GM04504 (cell line): ENCODE data around the gene ACOT7.
"Not testable (repeated sequence)": the region's sequence is repeated elsewhere in the genome, so short reads cannot be mapped to it uniquely, and the experiment has no call there.

Source experiments
- DNase-seq: peaks from one replicate; pipeline ENCODE4 v3.0.0-alpha.2; 2012; ENCODE audit warnings: low read depth

The ACOT7 gene

DNA sequence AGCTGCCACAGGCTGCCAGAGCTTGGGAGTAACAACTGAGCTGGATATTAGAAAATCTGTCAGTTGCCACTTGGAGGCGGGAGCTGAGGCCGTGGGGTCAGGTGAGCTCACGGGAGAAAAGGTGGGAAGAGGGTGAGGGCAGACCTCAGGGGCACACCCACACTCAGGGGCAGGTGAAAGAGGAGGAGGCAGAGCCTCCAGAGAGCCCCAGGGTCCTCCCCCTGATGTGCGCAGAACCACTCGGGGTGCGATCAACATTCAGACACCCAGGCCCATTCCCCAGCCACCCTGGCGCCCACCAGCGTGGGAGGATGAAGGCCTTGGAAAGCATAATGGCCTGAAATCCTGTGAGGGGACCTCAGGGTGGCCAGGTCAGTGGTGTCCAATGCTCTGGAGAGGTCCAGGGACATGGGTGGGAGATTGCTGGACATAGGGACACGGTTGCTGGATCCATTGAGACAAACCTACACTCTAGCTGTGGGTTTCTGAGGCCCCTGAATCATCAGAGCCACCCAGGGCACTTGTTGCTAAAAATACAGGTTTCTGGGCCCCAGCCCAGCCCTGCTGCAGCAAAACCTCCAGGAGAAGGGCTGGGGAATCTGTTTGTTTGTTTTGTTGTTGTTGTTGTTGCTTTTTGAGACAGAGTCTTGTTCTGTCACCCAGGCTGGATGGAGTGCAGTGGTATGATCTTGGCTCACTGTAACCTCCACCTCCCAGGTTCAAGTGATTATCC is 83.3 kb downstream of the ACOT7 start:
- DNase-seq = no peak

GRCh38 chr1:6309564-6309963 is 84.0 kb downstream of the ACOT7 start:
- DNase-seq = no peak

DNA sequence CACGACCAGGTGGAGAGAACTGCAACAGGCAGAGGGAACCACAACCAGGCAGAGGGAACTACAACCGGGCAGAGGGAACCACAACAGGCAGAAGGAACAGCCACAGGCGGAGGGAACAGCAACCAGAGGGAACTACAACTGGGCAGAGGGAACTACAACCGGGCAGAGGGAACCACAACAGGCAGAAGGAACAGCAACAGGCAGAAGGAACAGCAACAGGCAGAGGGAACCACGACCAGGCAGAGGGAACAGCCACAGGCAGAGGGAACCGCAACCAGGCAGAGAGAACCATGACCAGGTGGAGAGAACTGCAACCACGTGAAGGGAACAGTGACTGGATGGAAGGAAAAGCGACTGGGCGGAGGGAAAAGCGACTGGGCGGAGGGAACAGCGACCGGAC is 85.1 kb downstream of the ACOT7 start:
- DNase-seq = no peak

DNA sequence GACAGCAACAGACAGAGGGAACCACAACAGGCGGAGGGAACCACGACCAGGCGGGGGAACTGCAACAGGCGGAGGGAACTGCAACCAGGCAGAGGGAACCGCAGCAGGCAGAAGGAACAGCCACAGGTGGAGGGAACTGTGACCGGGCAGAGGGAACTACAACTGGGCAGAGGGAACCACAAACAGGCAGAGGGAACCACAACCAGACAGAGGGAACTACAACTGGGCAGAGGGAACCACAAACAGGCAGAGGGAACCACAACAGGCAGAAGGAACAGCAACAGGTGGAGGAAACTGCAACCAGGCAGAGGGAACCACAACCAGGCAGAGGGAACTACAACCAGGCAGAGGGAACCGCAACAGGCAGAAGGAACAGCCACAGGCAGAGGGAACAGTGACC is 85.9 kb downstream of the ACOT7 start:
- DNase-seq = not testable (repeated sequence)

GRCh38 chr1:6307099-6307498 is 86.5 kb downstream of the ACOT7 start:
- DNase-seq = no peak

DNA sequence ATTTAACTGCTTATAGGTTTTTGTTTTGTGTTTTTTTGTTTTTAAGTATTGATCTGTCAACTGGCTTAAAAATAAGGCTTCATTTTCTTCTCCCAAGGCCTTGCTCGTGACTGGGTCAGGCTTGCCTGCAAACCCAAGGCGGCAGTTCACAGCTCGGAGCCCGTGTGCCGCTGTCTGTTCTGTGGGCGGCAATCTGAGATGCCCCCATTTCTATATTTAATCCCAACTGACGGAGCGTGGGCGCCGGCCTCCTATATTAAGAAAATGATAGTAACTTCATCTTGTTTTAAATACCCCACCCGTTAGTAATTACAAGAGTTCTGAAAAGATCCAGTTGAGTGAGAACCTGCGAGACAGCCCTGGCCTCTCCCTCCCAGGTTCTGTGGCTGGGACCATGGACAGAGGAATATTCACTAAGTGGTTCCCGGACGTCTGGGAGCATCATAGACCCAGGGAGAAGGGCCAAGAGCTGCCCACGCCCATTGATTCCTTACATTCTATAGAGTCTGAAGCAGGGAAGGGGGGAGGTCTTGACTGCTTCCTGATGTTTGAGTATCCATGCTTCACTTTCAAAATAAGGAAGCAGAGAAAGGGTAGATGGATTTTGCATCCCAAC is 90.1 kb downstream of the ACOT7 start:
- no peak for DNase-seq

- no peak for DNase-seq
Measured at GRCh38 chr1:6302568-6302967, 91.0 kb downstream of the ACOT7 start.

GRCh38 chr1:6301526-6301925 is 92.0 kb downstream of the ACOT7 start:
- DNase-seq = no peak

- DNase-seq = no peak
Measured at GRCh38 chr1:6300342-6301048, 93.1 kb downstream of the ACOT7 start.

- DNase-seq = no peak
Measured at GRCh38 chr1:6299557-6300165, 93.9 kb downstream of the ACOT7 start.

GRCh38 chr1:6298940-6299465 is 94.6 kb downstream of the ACOT7 start:
- no peak for DNase-seq

DNA sequence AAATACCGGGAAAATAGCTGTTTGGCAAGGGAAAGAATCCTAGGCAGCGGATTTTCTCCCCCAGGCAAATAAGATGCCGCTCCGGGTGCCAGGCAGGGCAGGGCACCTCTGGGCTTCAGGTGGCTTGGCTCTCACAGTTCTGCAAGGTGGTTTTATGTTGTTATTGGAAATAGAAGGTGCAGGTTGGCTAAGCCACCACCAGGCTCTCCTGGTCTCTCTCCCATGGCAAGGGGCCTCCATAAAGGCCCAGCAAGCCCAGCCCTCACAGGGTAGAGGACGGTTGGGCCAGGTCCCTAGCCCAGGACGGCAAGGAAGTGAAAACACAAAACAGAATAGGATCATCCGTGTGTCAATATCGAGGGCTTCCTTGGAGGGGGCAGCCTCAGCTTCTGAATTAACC is 95.0 kb downstream of the ACOT7 start:
- no peak for DNase-seq

- DNase-seq = no peak
Measured at GRCh38 chr1:6295910-6296309, 97.7 kb downstream of the ACOT7 start.

DNA sequence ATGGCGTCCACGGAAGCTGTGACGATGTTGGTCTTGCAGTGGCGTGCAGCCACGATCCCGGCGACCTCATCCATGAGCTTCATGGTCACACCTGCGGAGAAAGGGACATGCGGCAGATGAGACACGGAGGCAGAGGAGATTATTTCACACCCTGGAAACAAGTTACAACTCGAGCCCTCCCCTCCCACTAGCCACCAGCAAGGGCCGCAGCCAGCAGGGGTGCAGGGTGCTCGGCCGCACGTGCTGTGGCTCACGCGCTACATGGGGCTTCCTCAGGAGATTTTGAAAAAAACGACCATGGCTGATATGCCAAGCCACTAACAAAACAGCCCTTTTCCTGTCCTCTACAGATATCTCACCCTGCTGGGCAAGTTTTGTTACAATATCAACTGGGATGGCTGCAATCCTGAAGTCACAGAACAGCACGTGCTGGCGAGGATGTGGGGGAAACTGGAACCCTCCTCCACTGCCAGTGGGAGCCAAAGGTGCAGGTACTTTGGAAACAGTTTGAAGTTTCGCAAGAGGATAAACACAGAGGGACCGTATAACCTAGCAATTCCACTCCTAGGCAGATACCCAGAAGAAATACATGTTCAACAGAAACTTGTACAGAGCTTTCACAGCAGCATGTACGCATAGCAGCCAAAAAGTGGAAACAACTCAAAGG is 98.5 kb downstream of the ACOT7 start:
- no peak for DNase-seq

DNA sequence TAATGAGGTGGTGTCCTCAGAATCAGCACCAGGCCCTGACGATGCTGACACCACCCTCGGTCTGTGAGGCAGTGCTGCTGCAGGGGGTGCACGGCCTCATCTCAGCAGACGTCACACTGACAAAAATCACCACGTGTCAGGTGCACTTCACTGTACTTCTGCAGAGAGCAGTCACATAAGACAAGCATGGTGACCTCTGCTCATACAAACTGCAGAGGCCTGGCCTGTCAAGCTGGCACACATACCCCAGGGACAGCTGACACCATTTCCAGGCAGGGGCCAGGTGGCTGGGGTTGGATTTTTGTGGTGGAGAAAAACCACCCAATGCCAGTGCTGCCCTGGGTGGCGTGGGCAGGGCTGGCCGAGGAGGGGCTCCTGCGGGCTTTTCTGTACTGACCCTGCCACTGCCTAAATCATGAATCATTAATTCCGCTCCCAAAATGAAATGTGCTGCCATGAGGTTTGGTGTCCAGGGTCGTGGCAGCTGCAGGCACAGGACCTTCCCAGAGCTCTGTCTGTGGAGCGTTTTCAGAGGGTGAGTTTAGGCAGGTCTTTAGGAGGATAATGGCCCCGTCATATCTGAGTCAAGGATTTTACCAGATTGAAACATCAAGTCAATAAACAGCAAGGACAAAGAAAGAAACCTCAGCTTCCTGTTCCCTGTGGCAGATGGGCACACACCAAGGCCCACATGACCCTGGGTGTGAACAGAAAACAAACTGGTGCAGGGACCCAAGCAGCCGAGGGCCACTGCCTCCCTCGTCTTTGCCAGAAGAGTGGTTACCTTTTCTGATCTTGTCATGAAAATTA is 99.3 kb downstream of the ACOT7 start:
- DNase-seq = no peak

DNA sequence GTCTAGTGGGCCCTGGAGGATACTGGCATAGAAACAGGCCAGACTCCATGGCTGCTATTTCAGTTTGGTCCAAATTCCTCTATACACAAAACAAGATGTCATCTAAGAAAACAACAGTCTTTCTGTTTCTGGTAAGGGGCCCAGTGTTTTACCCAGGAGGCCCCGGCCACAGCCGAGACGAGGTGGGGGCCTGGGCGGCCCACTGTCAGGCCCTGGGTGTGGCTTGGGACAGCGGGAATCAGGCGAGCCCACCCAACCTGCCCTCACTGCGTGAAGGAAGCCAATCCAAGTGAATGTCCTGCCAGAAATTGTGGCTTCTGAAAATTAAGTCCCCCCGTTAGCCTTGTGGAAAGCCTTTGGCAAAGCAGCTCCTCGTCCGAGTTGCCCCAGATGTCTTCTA is 101.5 kb downstream of the ACOT7 start:
- DNase-seq = no peak

DNA sequence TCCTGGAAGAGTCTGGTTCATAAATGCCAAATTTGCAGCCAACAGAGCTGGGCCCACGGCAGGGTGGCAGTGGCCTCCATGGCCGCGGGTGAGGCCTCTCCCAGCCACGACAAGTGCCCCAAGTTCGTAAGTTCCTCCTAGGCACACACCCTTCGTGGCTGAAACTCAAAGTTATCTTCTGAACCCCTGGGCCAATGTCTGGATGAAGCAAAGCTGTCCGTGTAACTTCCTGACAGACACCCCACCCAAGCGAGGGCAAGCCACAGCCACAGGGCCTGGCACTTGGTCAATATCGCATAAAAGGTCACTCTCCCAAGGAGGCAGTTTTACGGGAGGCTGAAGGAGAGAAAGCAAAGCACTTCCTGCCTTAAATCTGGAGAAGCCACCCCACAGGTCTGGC is 104.9 kb downstream of the ACOT7 start:
- no peak for DNase-seq

DNA sequence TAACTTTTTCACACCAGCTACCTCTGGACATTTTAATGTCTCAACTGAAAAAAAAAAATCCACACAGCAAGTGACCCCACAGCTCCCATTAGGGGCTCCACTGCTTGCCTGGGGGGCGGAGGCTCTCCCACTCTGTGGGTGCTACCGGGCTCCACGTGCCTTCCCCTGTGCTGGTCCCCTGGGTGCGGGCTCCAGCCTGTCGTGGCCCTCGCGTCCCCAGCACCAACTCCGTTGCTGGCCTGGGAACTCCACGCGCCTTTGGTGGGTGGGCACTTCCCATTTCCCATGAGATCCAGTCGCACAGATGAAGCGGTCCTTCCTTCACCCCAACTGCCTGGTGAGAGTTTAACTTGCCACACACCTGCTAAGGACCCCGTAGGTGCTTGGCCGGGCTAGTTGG is 105.5 kb downstream of the ACOT7 start:
- no peak for DNase-seq

- no peak for DNase-seq
Measured at GRCh38 chr1:6287431-6287886, 106.1 kb downstream of the ACOT7 start.

GRCh38 chr1:6287029-6287428 is 106.5 kb downstream of the ACOT7 start:
- no peak for DNase-seq

DNA sequence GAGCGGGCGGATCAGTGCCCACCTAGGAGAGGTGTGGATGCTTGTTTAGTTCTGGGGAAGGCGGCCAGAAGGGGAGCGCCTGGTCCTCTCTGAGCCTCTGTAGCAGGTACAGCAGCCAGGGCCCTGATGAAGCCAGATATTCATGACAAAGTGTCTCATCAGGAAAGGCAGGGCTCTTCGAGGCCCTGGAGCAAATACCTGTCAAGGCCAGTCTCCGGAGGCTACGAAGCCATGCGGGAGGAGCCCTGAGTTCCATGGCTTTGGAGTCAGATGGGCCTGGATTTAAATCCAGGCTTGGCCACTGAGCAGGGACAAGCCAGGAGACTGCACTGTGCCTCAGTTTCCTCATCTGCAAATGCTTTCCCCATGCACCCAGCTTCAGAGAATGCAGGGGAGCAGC is 107.3 kb downstream of the ACOT7 start:
- no peak for DNase-seq
